HCT116 (cell line): ENCODE measurements around the gene RFTN1. TPM values are rescaled to one million over a fixed set of nuclear protein-coding genes. Genes with fewer than 3 reads are reported as not detected.

Source experiments
- ATAC-seq: fragments of 200-7000 bp; cut with Tn5 transposase; 2 replicates; pipeline ENCODE4 v1.9.1; 2020; ENCODE audit warnings: mild to moderate bottlenecking, moderate library complexity
- BruUV-seq: library from RNA; stranded (reverse); fragments of 400-500 nt; replicated peaks from 2 replicates; lab custom pipeline; 2021; lab: Mats Ljungman, UMichigan
- CTCF ChIA-PET: fragments of 300-600 bp; sonication (Branson Sonifier 250); formaldehyde crosslinking; loops from one replicate; lab custom pipeline; 2021; ENCODE audit warnings: antibody characterized with exemption; lab: Charles Lee
- POLR2A ChIA-PET: fragments of 300-600, 350-600 bp; sonication (Branson Sonifier 250); formaldehyde crosslinking; loops from one replicate; lab custom pipeline; 2021; ENCODE audit warnings: antibody characterized with exemption; lab: Charles Lee
- RAD21 ChIA-PET, 2 experiments: fragments of 300-600 bp; sonication (Branson Sonifier 250); formaldehyde crosslinking; loops; one replicate each; lab custom pipeline; 2023; ENCODE audit warnings: low total read pairs in 2 of 2; ENCODE audit not compliant: uncharacterized antibody in 2 of 2, unreplicated experiment in 2 of 2, low non-redundant PET in 1 of 2; lab: Charles Lee
- DNase-seq: peaks from one replicate; pipeline ENCODE4 v3.0.0-alpha.2; 2010; ENCODE audit warnings: low read depth, low spot score
- H2AFZ ChIP-seq: fragments of 200-600 bp; shearing (Covaris generic), sonication (generic); 2 replicates; pipeline ENCODE4 v1.6.1; 2017; ENCODE audit warnings: low read depth, mixed run types, mixed read lengths, antibody characterized with exemption, low read length; ENCODE audit not compliant: poor library complexity, severe bottlenecking
- H3K27ac ChIP-seq: 2 replicates; pipeline ENCODE4 v1.5.1; 2012; ENCODE audit warnings: low read depth, low read length
- H3K27me3 ChIP-seq: fragments of 200-600 bp; sonication (generic); 2 replicates; pipeline ENCODE4 v1.6.1; 2016; ENCODE audit warnings: mixed run types, low read length, mixed read lengths; ENCODE audit not compliant: insufficient read depth
- H3K36me3 ChIP-seq, 2 experiments: fragments of 200-500 bp in 1 of 2; fragments of 200-600 bp in 1 of 2; sonication (Bioruptor generic) in 1 of 2; sonication (generic) in 1 of 2; 2 replicates each; pipeline versions ENCODE4 v1.5.1 to v1.6.1; 2014 to 2016; ENCODE audit warnings: low read length in 2 of 2, inconsistent platforms in 1 of 2, mixed read lengths in 1 of 2, mixed run types in 1 of 2; ENCODE audit not compliant: insufficient read depth in 2 of 2, control insufficient read depth in 1 of 2
- H3K4me1 ChIP-seq, 2 experiments: fragments of 200-600 bp in 1 of 2; sonication (generic) in 1 of 2; 2 replicates each; pipeline versions ENCODE4 v1.5.1 to v1.6.1; 2012 to 2017; ENCODE audit warnings: low read length in 2 of 2, inconsistent platforms in 1 of 2, mild to moderate bottlenecking in 1 of 2, mixed read lengths in 1 of 2, mixed run types in 1 of 2, moderate library complexity in 1 of 2; ENCODE audit not compliant: insufficient read depth in 2 of 2, control insufficient read depth in 1 of 2
- H3K4me2 ChIP-seq: fragments of 200-600 bp; sonication (generic); 2 replicates; pipeline ENCODE4 v1.6.1; 2017; ENCODE audit warnings: mixed run types, low read length, mixed read lengths
- H3K4me3 ChIP-seq, 2 experiments: fragments of 200-600 bp in 1 of 2; sonication (generic) in 1 of 2; replicated peaks in 1 of 2; 2 replicates each; pipeline ENCODE4 v1.5.1; 2011 to 2016; ENCODE audit warnings: low read length in 2 of 2, control low read depth in 1 of 2, low read depth in 1 of 2, mild to moderate bottlenecking in 1 of 2, mixed read lengths in 1 of 2, mixed run types in 1 of 2
- H3K79me2 ChIP-seq: fragments of 200-600 bp; sonication (generic); 2 replicates; pipeline ENCODE4 v1.6.1; 2017; ENCODE audit warnings: mild to moderate bottlenecking, mixed run types, low read length, moderate library complexity, mixed read lengths; ENCODE audit not compliant: insufficient read depth
- H3K9ac ChIP-seq: fragments of 200-600 bp; sonication (generic); 2 replicates; pipeline ENCODE4 v1.6.1; 2016; ENCODE audit warnings: low read length, mixed read lengths
- H3K9me2 ChIP-seq: fragments of 200-600 bp; sonication (generic), shearing (Covaris generic); 2 replicates; pipeline ENCODE4 v1.6.1; 2017; ENCODE audit warnings: mixed run types, mild to moderate bottlenecking, moderate library complexity; ENCODE audit not compliant: insufficient read depth
- H3K9me3 ChIP-seq, 2 experiments: fragments of 200-500 bp in 1 of 2; fragments of 200-600 bp in 1 of 2; sonication (Bioruptor generic) in 1 of 2; sonication (generic) in 1 of 2; 2 replicates each; pipeline ENCODE4 v1.6.1; 2014 to 2017; ENCODE audit warnings: low read length in 2 of 2, mixed read lengths in 2 of 2, inconsistent platforms in 1 of 2, low read depth in 1 of 2, mild to moderate bottlenecking in 1 of 2, mixed run types in 1 of 2, moderate library complexity in 1 of 2; ENCODE audit not compliant: control insufficient read depth in 1 of 2, insufficient read depth in 1 of 2
- H4K20me1 ChIP-seq: fragments of 200-600 bp; sonication (generic), shearing (Covaris generic); 2 replicates; pipeline ENCODE4 v1.6.1; 2017; ENCODE audit warnings: mixed run types, mild to moderate bottlenecking, moderate library complexity; ENCODE audit not compliant: insufficient read depth
- CTCF ChIP-seq, 3 experiments: fragments of 200-600 bp in 1 of 3; sonication (generic) in 1 of 3; IDR thresholded peaks in 2 of 3; conservative IDR thresholded peaks in 1 of 3; 2 replicates each; pipeline ENCODE4 v1.5.1; 2012 to 2017; ENCODE audit warnings: low read depth in 2 of 3, low read length in 2 of 3, antibody characterized with exemption in 1 of 3, borderline replicate concordance in 1 of 3, control low read depth in 1 of 3, mild to moderate bottlenecking in 1 of 3, mixed read lengths in 1 of 3, mixed run types in 1 of 3, moderate library complexity in 1 of 3; ENCODE audit not compliant: insufficient read depth in 1 of 3
- EGR1 ChIP-seq: IDR thresholded peaks from 2 replicates; pipeline ENCODE4 v1.6.1; 2012; ENCODE audit warnings: low read depth
- ELF1 ChIP-seq: IDR thresholded peaks from 2 replicates; pipeline ENCODE4 v1.6.1; 2012; ENCODE audit warnings: low read depth, borderline replicate concordance
- EZH2 ChIP-seq: fragments of 200-600 bp; sonication (generic); IDR thresholded peaks from 2 replicates; pipeline ENCODE4 v1.6.1; 2017; ENCODE audit warnings: antibody characterized with exemption, mixed run types
- EZH2phosphoT487 ChIP-seq: fragments of 200-600 bp; IDR thresholded peaks from 2 replicates; pipeline ENCODE4 v1.6.1; 2018; ENCODE audit warnings: antibody characterized with exemption, borderline replicate concordance
- FOSL1 ChIP-seq: IDR thresholded peaks from 2 replicates; pipeline ENCODE4 v1.6.1; 2012; ENCODE audit warnings: low read depth
- JUND ChIP-seq: IDR thresholded peaks from 2 replicates; pipeline ENCODE4 v1.6.1; 2012
- RAD21 ChIP-seq: IDR thresholded peaks from 2 replicates; pipeline ENCODE4 v1.6.1; 2012; ENCODE audit warnings: low read depth, mild to moderate bottlenecking
- SIN3A ChIP-seq: IDR thresholded peaks from 2 replicates; pipeline ENCODE4 v1.6.1; 2012; ENCODE audit warnings: low read depth
- SP1 ChIP-seq: IDR thresholded peaks from 2 replicates; pipeline ENCODE4 v1.6.1; 2012; ENCODE audit warnings: low read depth
- SRF ChIP-seq: IDR thresholded peaks from 2 replicates; pipeline ENCODE4 v1.6.1; 2012; ENCODE audit warnings: low read depth
- TCF7L2 ChIP-seq: IDR thresholded peaks from 2 replicates; pipeline ENCODE4 v1.7.0; 2011; ENCODE audit warnings: borderline replicate concordance, inconsistent platforms; ENCODE audit not compliant: insufficient read depth, insufficient read length; ENCODE audit errors: extremely low read depth
- ZBTB33 ChIP-seq: IDR thresholded peaks from 2 replicates; pipeline ENCODE4 v1.6.1; 2011; ENCODE audit warnings: mild to moderate bottlenecking, low read length, moderate library complexity; ENCODE audit not compliant: insufficient replicate concordance; ENCODE audit errors: extremely low read depth
- ZFX ChIP-seq: fragments of 450-650 bp; IDR thresholded peaks from 2 replicates; pipeline ENCODE4 v1.6.1; 2017
- intact Hi-C: fragments of 100-400 bp; cut with micrococcal nuclease; formaldehyde crosslinking; loops from 2 replicates; pipeline ENCODE4 v1.10.0; 2022
- total RNA-seq: library from RNA; stranded (reverse); gene quantifications from one replicate; pipeline ENCODE4 v1.2.1, GENCODE V29; 2021; ENCODE audit not compliant: unreplicated experiment
- TF ChIP-seq, protein P1 (sequence below): IDR thresholded peaks from 2 replicates; pipeline ENCODE4 v1.6.1; 2012

Gene RFTN1
- total RNA-seq, 1 experiment from 2014 or later = 3.9 TPM

DNA sequence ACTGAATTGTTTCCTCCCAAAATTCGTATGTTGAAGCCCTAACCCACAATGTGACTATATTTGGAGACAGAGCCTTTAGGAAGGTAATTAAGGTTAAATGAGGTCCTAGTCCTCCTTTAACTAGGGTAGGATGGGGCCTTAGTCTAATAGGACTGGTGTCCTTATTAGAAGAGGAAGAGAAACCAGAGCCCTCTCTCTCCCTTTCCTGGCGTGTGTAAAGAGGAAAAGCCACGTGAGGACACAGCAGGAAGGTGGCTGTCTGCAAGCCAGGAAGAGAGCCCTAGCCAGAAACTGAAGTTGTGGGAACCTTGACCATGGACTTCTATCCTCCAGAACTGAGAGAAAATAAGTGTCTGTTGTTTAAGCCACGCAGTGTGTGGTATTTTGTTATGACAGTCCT lies 154.2 kb downstream of the RFTN1 start:
- H3K36me3 ChIP-seq = no peaks in the 10 kb centered on the region
- RAD21 ChIA-PET = no interaction called here
- POLR2A ChIA-PET = no interaction called here
- no peak overlapping the region for H3K4me2 ChIP-seq
- ATAC-seq (no peak), DNase-seq (no peak)
- H3K9me3 ChIP-seq = no peaks in the 10 kb centered on the region
- CTCF ChIA-PET = no interaction called here
- H2AFZ ChIP-seq = no peak overlapping the region
- H3K4me3 ChIP-seq = no peak overlapping the region
- H3K27me3 ChIP-seq = no peaks in the 10 kb centered on the region
- H3K9me2 ChIP-seq = no peaks in the 10 kb centered on the region
- no TSS peak for BruUV-seq
- intact Hi-C loops = no loop called here
- no peak overlapping the region for H3K27ac ChIP-seq
- no peaks in the 10 kb centered on the region for H3K4me1 ChIP-seq
- no peaks in the 10 kb centered on the region for H3K79me2 ChIP-seq
- no peak overlapping the region for H3K9ac ChIP-seq
- TF ChIP-seq EZH2 = no peak
- no peak for TF ChIP-seq TCF7L2
- no peak for TF ChIP-seq ZFX
- no peak for TF ChIP-seq CTCF (IDR thresholded peaks at IDR 0.05 in 2 of 3, conservative IDR thresholded peaks at IDR 0.05 in 1 of 3; ENCODE audit: borderline replicate concordance in 1 of 3, insufficient read depth in 1 of 3, low read depth in 2 of 3, low read length in 2 of 3)
- no peak for TF ChIP-seq EZH2phosphoT487
- TF ChIP-seq, protein P1, sequence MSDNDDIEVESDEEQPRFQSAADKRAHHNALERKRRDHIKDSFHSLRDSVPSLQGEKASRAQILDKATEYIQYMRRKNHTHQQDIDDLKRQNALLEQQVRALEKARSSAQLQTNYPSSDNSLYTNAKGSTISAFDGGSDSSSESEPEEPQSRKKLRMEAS = no peak
- H4K20me1 ChIP-seq = no peaks in the 10 kb centered on the region

- Histone ChIP-seq H2AFZ (no peak overlapping the region), H3K4me3 (no peak overlapping the region), H3K4me1 (no peaks in the 10 kb centered on the region), H4K20me1 (no peaks in the 10 kb centered on the region), H3K36me3 (no peaks in the 10 kb centered on the region), H3K79me2 (no peaks in the 10 kb centered on the region), H3K27ac (no peak overlapping the region), H3K27me3 (no peaks in the 10 kb centered on the region), H3K9ac (no peak overlapping the region), H3K9me2 (no peaks in the 10 kb centered on the region), H3K4me2 (no peak overlapping the region), H3K9me3 (no peaks in the 10 kb centered on the region)
- CTCF ChIA-PET = no interaction called here
- RAD21 ChIA-PET = interaction anchor here in 1 of 2 experiments (0.7 kb wide), 1 partner anchor 68 kb away, joined by 5 read pairs; no protein-coding TSS in a partner anchor
- intact Hi-C loops = no loop called here
- DNase-seq (no peak), ATAC-seq (no peak)
- BruUV-seq = no TSS peak
- POLR2A ChIA-PET = no interaction called here
- TF ChIP-seq JUND (no peak), SP1 (no peak), FOSL1 (no peak), ZBTB33 (no peak), ELF1 (no peak), SRF (no peak), EZH2 (no peak), SIN3A (no peak), RAD21 (no peak), EGR1 (no peak)
- TF ChIP-seq, protein P1 = no peak
Measured at GRCh38 chr3:16358336-16358735, 155.2 kb downstream of the RFTN1 start.
